ENCODE data around the gene MME.

Gene MME

GRCh38 chr3:155153242-155154186 lies 73.4 kb downstream of the MME start:
- DNase-seq, result no peak

- no peak for DNase-seq
Observed at GRCh38 chr3:155154255-155154654, 74.1 kb downstream of the MME start.

DNA sequence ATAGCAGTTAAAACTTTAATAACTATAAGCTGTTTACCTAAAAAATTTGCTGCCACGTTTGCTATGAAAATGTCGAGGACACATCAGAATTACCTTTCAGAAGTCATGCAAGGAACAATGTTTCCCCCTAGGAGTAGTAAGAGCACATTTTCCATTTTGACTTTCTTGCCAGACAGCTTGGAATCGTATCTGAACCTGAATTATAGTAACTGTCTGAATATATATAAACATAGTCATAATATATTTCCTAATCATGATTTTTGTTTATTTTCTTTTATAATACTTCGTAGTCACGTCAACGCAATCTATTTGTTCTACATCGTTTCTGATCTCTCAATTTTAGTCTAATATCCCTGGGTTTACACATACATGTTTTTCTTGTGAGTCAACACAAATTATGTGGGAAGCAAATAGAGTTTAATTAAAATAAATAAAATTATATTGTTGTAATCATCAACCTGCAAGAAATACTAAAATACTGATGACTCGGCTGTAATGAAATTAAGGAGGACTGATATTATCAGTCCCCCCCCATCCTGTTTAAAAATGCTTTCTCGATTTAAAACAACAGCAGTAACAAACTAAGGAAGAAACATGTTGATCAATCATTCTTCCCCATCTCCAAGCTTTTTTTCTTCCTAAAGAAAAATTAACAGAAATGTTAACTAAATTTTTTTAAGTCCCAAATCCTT lies 78.4 kb downstream of the MME start:
- DNase-seq, result no peak

- DNase-seq, result no peak
Observed at GRCh38 chr3:155159301-155159700, 79.2 kb downstream of the MME start.

GRCh38 chr3:155161640-155162292 lies 81.6 kb downstream of the MME start:
- DNase-seq, result no peak

GRCh38 chr3:155164306-155164705 lies 84.2 kb downstream of the MME start:
- DNase-seq, result no peak

DNA sequence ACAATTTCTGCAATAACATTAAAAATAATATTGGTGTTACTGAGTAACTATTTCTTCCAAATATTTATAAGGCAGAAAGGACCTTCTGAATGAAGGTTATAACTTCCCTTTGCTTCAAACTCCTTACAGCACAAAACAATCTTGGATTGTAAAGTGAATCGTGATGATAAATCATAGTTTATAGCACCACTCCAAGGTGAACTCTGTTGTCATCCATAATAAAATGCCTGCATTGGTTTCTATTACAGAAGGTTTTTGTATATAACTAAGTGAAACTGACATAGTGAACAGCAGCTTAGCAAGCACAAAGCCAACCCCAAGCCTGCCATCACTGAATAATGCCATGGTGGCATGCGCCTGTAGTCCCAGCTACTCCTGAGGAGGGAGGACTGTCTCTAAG lies 86.3 kb downstream of the MME start:
- DNase-seq, result no peak

DNA sequence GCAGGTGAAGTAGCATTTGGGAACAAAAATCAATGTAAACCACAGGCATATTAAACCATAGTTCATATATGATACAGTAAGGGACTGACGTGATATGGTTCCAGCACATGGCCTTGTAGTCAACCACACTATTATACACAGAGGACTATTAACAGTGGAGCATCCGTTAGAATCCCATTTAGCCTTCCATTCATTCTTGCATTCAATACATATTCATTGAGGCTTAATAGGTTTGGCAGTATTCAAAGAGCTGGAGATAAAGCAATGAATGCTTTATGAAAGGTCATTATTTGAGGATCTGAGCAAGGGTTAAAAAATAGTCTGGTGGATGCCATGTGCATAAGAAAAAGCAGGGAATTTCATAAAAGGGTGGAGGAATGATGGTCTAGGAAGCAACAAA lies 89.1 kb downstream of the MME start:
- no peak for DNase-seq

GRCh38 chr3:155173771-155174170 lies 93.7 kb downstream of the MME start:
- DNase-seq, result no peak

- DNase-seq, result no peak
Observed at GRCh38 chr3:155178810-155179436, 98.8 kb downstream of the MME start.

DNA sequence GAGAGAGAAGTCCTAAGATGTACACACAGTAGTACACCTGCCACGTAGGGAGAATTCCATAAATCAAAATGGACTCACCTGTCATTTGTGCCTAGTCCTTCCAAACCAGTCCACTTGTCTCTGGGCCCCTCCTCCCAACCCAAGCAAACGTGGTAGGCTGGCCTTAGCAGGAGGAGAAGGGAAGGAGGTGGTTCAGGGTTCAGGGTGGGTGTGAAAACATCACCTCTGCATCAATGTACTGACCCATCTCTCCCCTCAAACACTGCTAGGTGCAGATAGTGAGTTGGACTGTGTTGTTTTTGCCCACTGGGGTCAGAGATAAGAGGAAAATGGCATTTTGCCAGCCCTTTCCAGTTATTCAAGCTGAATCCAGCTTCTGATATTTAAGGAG lies 99.3 kb downstream of the MME start:
- DNase-seq, result no peak

DNA sequence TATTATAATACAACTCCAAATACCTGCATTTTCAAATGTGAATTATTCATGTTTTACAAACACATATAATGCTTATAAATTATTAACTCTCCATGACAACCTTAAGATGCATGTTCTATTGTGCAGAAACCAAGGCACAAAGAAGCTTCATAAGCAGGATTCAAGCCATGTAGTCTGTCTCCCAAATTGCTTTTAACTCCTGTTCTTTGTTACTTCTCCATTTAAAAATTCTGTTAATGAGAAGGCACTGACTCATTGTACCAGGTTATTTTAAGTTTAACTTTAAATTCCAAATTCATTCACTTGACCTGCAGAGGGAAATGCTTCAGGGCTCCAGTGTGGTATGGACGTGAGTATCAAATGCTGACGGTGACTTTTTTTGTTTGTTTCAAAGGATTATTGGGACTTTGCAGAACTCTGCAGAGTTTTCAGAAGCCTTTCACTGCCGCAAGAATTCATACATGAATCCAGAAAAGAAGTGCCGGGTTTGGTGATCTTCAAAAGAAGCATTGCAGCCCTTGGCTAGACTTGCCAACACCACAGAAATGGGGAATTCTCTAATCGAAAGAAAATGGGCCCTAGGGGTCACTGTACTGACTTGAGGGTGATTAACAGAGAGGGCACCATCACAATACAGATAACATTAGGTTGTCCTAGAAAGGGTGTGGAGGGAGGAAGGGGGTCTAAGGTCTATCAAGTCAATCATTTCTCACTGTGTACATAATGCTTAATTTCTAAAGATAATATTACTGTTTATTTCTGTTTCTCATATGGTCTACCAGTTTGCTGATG lies 100.0 kb downstream of the MME start:
- DNase-seq, result no peak

DNA sequence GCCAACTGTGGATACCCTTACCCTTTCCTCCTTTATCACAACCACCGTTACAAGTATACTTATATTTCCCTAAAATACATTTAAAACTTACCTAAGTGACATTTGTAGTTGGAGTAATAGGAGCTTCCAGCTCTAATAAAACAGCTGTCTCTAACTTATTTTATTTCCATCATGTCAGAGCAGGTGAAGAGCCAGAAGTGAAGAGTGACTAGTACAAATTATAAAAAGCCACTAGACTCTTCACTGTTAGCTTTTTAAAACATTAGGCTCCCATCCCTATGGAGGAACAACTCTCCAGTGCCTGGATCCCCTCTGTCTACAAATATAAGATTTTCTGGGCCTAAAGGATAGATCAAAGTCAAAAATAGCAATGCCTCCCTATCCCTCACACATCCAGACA lies 102.3 kb downstream of the MME start:
- DNase-seq, result no peak

DNA sequence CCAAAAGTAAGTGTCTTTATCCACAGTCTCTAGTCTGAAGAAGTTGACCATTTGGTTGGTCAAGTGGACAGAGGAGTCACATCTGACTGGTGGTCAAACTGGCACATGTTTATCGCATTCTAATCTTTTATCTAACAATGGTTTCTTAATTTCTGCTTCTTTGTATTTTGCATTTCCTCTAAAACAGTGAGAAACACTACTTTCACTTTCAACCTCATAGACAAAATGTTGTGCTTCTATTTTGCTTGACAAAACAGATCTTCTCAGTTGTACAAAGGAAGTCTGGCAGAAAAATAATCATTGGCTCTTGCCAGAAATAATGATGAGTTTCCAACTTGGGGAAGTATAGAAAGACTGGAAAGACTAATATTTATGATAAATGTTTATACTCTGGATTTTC lies 103.9 kb downstream of the MME start:
- DNase-seq, result no peak

GRCh38 chr3:155185631-155186071 lies 105.5 kb downstream of the MME start:
- DNase-seq, result no peak

DNA sequence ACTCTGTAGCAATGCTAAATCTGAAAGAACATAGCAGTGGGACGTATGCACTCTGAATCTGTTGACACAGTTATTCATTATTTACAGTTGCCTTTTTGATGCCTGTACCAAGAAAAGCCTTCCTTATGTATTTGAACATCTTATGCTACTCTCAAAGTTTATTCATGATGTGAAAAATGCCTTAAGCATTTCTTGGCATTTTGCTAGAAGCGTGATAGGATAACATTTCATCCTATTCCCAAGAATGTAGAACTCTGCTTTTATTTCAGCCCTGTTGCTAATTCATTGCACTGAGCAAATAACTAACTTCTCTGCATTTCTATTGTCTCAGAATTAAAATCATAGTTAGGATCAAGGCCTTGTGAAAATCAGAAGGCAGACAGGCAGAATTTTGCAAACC lies 107.9 kb downstream of the MME start:
- DNase-seq, result no peak

DNA sequence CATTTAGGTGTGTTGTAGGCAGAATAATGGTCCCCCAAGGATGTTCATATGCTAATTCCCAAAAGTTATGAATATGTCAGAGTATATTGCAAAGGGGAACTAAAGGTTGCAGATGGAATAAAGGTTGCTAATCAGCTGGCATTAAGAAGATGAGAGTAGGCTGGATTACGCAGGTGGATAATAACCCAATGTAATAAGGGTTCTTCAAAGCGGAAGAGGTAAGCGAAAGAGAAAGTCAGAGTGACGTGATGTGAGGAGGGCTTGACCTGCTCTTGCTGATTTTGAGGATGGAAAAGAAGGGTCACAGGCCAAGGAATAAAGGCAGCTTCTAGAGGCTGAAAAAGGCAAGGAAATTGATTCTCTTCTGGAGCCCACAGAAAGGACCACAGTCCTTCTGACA lies 109.4 kb downstream of the MME start:
- no peak for DNase-seq

DNA sequence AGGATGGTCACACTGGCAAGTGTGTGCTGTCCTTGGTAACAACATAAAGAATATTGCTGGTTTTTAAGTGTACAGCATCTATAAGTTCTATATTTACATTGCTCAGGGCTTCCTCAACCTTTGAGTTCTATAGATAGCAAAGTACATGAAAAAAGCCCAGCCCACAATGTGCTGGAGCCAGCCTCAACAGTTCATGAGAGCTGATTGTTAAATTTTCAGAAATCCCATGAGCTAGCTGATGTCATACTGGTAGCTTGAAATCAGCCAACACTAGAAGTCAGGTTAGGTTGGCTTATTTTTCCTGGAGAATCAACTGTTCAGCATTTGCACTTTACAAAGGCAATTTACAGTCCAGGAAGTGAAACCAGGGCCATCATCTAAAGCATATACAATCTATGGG lies 110.6 kb downstream of the MME start:
- DNase-seq, result no peak

GRCh38 chr3:155192957-155193746 lies 113.0 kb downstream of the MME start:
- no peak for DNase-seq

DNA sequence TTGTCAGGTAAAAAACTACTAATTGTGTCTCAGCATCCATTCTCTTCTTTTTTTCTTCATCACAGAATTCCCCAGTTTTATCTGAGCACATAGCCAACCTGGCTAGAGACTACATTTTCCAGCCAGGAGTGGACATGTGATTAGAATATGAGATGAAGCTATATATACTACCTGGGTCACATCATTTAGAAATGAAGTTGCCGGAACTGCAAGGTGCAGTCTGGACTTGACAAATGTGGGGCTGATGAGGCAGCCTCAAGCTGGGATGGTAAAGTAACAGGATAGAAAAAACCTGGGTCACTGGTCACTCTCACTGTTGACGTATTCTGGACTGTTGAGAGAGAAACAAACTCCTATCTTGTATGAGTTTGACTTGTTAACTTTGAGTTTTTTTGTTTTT lies 113.7 kb downstream of the MME start:
- DNase-seq, result no peak
